GM06990 (cell line): ENCODE results near the gene FZD1.

Experiments used
- DNase-seq: peaks from one replicate; pipeline ENCODE4 v3.0.0-alpha.2; 2011; ENCODE audit not compliant: insufficient read length; ENCODE audit errors: extremely low read depth
- H3K27me3 ChIP-seq: replicated peaks from 2 replicates; pipeline ENCODE4 v1.6.0; 2011; ENCODE audit warnings: low read length; ENCODE audit not compliant: control insufficient read depth, insufficient read depth
- H3K36me3 ChIP-seq: 2 replicates; pipeline ENCODE4 v1.5.1; 2011; ENCODE audit warnings: low read length; ENCODE audit not compliant: control insufficient read depth, insufficient read depth
- H3K4me3 ChIP-seq: replicated peaks from 2 replicates; pipeline ENCODE4 v1.5.1; 2011; ENCODE audit warnings: low read depth, mild to moderate bottlenecking, control low read depth, low read length
- TF ChIP-seq, protein P1 (sequence below): IDR thresholded peaks from 2 replicates; pipeline ENCODE4 v1.5.1; 2011; ENCODE audit warnings: low read length, control low read depth, mild to moderate bottlenecking, inconsistent platforms; ENCODE audit not compliant: insufficient read depth, poor library complexity, severe bottlenecking

Gene FZD1

DNA sequence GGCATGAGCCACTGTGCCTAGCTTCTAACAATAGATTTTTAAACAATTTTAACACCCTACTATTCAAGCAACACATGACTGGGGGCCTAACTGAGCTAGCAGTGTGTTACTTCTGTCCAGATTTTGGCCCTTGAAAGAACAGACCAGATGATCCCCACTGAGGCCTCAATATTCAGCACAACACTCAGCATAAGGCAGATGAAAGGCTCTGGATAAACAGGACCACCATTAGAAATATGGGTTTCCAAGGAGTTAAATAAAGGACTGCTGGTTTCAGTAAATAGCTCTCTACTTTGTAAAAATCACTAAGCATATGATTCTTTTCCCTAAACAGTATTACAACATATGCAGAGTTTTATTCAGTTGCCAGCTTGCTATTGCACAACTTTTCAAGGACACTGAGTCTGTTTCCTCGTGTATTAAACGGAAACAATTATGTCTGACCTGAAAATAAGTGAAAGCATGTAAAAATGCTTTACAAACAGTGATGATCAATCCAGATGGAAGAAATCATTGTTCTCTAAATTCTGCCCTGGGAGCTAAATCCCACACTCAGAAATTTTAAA, 23.8 kb upstream of the FZD1 start:
- DNase-seq: no peak
- Histone ChIP-seq H3K27me3 (peaks cover 1% of the 10 kb centered on the region; the same call in 1 of the 2 replicates), H3K4me3 (no peak overlapping the region), H3K36me3 (no peaks in the 10 kb centered on the region)
- TF ChIP-seq, protein P1, sequence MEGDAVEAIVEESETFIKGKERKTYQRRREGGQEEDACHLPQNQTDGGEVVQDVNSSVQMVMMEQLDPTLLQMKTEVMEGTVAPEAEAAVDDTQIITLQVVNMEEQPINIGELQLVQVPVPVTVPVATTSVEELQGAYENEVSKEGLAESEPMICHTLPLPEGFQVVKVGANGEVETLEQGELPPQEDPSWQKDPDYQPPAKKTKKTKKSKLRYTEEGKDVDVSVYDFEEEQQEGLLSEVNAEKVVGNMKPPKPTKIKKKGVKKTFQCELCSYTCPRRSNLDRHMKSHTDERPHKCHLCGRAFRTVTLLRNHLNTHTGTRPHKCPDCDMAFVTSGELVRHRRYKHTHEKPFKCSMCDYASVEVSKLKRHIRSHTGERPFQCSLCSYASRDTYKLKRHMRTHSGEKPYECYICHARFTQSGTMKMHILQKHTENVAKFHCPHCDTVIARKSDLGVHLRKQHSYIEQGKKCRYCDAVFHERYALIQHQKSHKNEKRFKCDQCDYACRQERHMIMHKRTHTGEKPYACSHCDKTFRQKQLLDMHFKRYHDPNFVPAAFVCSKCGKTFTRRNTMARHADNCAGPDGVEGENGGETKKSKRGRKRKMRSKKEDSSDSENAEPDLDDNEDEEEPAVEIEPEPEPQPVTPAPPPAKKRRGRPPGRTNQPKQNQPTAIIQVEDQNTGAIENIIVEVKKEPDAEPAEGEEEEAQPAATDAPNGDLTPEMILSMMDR: no peak

DNA sequence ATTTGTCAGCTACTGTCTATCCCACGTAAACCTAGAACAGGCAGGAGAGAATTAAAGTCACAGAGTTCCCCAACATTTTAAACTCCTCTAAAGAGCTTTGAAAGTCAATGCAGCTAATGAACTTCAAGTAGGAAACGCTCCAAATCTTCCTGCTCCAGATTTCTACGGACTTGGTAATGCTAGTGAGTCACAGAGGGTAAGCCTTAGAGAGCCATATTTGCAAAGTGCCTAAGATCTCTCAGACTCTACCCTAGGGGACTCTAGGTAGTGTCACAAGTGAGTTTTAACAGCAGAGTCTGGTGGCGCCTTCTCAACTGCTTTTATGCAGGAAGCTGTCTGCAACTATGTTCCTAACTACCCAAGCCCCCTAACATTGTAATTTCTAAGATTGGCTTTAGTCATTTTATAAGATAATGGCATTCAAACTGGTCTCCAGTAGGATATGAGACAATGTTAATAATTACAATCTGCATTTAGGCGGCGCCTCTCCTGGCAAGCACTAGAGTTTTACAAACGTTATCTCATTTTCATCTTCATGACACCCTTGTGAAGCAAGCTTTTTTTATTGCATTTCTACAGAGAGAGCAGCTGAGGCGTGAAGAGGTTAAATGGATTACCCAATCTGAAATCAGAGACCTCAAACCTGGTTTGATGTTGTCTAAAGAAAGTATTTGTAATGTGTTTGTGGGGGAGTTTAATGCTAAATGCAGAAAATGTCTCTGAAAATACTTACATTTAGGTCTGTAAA, 22.0 kb upstream of the FZD1 start:
- peaks cover 1% of the 10 kb centered on the region; the same call in 1 of the 2 replicates for H3K27me3 ChIP-seq
- no peaks in the 10 kb centered on the region for H3K36me3 ChIP-seq
- no peak overlapping the region for H3K4me3 ChIP-seq
- TF ChIP-seq, protein P1: no peak
- DNase-seq: no peak

DNA sequence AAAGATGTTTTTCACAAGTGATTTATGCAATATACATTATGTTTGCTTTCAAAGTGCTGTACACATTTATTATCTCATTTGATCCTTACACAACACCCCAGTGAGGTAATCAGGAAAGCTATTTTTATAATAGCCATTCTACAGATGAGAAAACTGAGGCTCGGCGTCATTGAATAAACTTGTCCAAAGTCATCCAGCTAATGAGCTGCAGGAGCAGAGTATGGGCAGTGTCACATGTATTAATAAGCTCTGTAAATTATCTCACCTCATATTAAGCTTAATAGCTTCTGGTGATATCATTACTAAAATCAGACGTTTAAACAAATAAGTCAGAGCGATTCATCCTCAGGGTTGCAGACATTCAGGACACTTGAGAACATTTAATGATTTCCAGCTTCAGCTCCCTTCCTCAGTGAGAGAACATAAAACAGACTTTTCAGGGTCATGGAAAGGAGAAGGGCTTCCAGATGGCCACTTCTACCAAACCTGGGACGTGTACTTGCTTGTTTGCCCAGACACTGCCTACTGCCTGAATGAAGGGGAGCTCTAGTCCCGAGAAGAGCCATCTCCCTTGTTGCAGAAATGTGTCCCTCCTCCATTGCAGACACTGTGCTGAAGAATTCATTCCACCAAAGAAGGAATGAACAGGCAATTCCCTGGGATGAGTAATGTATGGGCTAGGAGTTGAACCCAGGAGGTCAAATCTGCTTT, 20.5 kb upstream of the FZD1 start:
- Histone ChIP-seq H3K27me3 (peaks cover 1% of the 10 kb centered on the region; the same call in 1 of the 2 replicates), H3K36me3 (no peaks in the 10 kb centered on the region), H3K4me3 (no peak overlapping the region)
- DNase-seq: no peak
- TF ChIP-seq, protein P1: no peak

DNA sequence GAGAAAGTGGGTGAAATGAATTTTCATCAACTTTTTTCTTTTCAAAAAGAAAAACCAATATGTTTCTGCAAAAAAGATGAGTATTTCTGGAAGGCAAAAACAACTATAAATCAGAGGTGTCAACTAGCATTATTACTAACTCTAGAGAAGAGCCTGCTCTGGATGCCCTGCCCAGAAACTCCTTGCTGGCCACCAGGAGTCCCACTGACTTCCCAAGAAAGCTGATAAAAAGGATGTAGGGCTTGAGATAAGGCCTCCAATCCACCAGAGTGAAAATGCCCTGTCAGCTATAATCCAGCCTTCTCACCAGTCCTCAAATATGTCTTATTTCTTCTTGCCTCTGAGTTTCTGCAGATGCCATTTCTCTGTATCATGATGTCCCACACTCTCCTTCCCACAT, 16.7 kb upstream of the FZD1 start:
- Histone ChIP-seq H3K27me3 (peaks cover 1% of the 10 kb centered on the region; the same call in 1 of the 2 replicates), H3K36me3 (no peaks in the 10 kb centered on the region), H3K4me3 (no peak overlapping the region)
- TF ChIP-seq, protein P1: no peak
- no peak for DNase-seq

DNA sequence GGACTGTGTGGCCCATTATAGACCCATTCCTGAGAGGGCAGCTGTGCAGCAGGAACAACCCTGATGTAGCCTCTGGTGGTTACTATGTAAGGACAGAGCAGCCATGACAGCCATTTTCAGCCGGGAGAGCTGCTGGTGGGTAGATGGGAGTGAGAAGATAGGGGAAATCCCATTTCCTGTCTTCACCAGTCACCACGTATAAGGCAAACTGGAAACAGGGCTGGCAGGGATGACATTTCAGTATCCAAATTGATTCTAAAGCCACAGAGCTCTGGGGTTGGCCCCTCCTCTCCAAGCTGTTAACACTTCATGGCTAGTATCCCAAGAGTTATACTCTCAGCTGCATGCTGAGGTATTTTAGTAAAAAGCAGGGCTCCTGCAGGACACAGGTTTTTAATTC, 15.2 kb upstream of the FZD1 start:
- H3K4me3 ChIP-seq: no peak overlapping the region

More for the DNA sequence above, 15.2 kb upstream of the FZD1 start:
- H3K27me3 ChIP-seq: no peaks in the 10 kb centered on the region
- TF ChIP-seq, protein P1: no peak
- no peak for DNase-seq
- H3K36me3 ChIP-seq: no peaks in the 10 kb centered on the region
